Neural cell (in vitro differentiated cells): Measurements from ENCODE around the gene PDCD5. TPM values are rescaled to one million over a fixed set of nuclear protein-coding genes. Genes with fewer than 3 reads are reported as not detected.

Experiments used
- H2AFZ ChIP-seq: fragments of 200-600, 300-800 bp; sonication (generic), shearing (Covaris generic); 2 replicates; pipeline ENCODE4 v1.6.0; 2014; ENCODE audit warnings: low read depth, mild to moderate bottlenecking, antibody characterized with exemption, low read length, moderate library complexity
- H3F3A ChIP-seq: fragments of 200-600 bp; shearing (Covaris generic); 2 replicates; pipeline ENCODE4 v1.6.1; 2016; ENCODE audit warnings: mild to moderate bottlenecking, moderate library complexity, mixed read lengths, antibody characterized with exemption, low read length; ENCODE audit not compliant: insufficient read depth, poor library complexity, severe bottlenecking
- H3K27ac ChIP-seq: fragments of 200-600, 300-800 bp; sonication (generic), shearing (Covaris generic); 2 replicates; pipeline ENCODE4 v1.5.1; 2014; ENCODE audit warnings: mild to moderate bottlenecking, low read length, moderate library complexity
- H3K27me3 ChIP-seq: fragments of 300-800, 200-600 bp; sonication (generic), shearing (Covaris generic); 2 replicates; pipeline ENCODE4 v1.6.0; 2014; ENCODE audit warnings: mild to moderate bottlenecking, low read depth, low read length, moderate library complexity; ENCODE audit not compliant: insufficient read depth
- H3K36me3 ChIP-seq: fragments of 300-800, 200-600 bp; sonication (generic), shearing (Covaris generic); 2 replicates; pipeline ENCODE4 v1.5.1; 2014; ENCODE audit warnings: mild to moderate bottlenecking, antibody characterized with exemption, low read length, moderate library complexity; ENCODE audit not compliant: insufficient read depth
- H3K4me2 ChIP-seq: fragments of 300-800, 200-600 bp; sonication (generic), shearing (Covaris generic); 2 replicates; pipeline ENCODE4 v1.6.0; 2014; ENCODE audit warnings: mild to moderate bottlenecking, low read length
- H3K4me3 ChIP-seq: fragments of 300-800, 200-600 bp; sonication (generic), shearing (Covaris generic); 2 replicates; pipeline ENCODE4 v1.5.1; 2014; ENCODE audit warnings: mild to moderate bottlenecking, low read length, moderate library complexity
- H3K79me2 ChIP-seq: fragments of 200-600 bp; shearing (Covaris generic); replicated peaks from 2 replicates; pipeline ENCODE4 v1.6.0; 2014; ENCODE audit warnings: mild to moderate bottlenecking, low read length, moderate library complexity; ENCODE audit not compliant: insufficient read depth
- H3K9ac ChIP-seq: fragments of 300-800, 200-600 bp; sonication (generic), shearing (Covaris generic); 2 replicates; pipeline ENCODE4 v1.6.1; 2016; ENCODE audit warnings: mild to moderate bottlenecking, low read length, mixed read lengths
- H3K9me2 ChIP-seq: fragments of 200-600 bp; shearing (Covaris generic); 2 replicates; pipeline ENCODE4 v1.6.1; 2016; ENCODE audit warnings: mild to moderate bottlenecking, low read length, mixed read lengths; ENCODE audit not compliant: insufficient read depth
- H3K9me3 ChIP-seq: fragments of 200-600, 300-800 bp; sonication (generic), shearing (Covaris generic); 2 replicates; pipeline ENCODE4 v1.6.1; 2016; ENCODE audit warnings: mild to moderate bottlenecking, mixed run types, low read length, moderate library complexity, mixed read lengths
- H4K20me1 ChIP-seq: fragments of 200-600 bp; shearing (Covaris generic); 2 replicates; pipeline ENCODE4 v1.6.1; 2016; ENCODE audit warnings: mild to moderate bottlenecking, mixed run types; ENCODE audit not compliant: insufficient read depth
- CTCF ChIP-seq: fragments of 450-650 bp; IDR thresholded peaks from 2 replicates; pipeline ENCODE4 v1.5.1; 2014; ENCODE audit warnings: antibody characterized with exemption, mild to moderate bottlenecking, moderate library complexity; ENCODE audit not compliant: poor library complexity, severe bottlenecking
- EP300 ChIP-seq: fragments of 450-650 bp; conservative IDR thresholded peaks from 2 replicates; pipeline ENCODE4 v1.6.1; 2014; ENCODE audit warnings: antibody characterized with exemption, mild to moderate bottlenecking, moderate library complexity; ENCODE audit not compliant: poor library complexity, severe bottlenecking
- EZH2 ChIP-seq: fragments of 200-600, 300-800 bp; shearing (Covaris generic), sonication (generic); IDR thresholded peaks from 2 replicates; pipeline ENCODE4 v1.6.1; 2014; ENCODE audit warnings: antibody characterized with exemption, low read length, borderline replicate concordance, mild to moderate bottlenecking; ENCODE audit not compliant: insufficient read depth, poor library complexity, severe bottlenecking
- MXI1 ChIP-seq: fragments of 450-650 bp; conservative IDR thresholded peaks from 2 replicates; pipeline ENCODE4 v1.6.1; 2014; ENCODE audit warnings: antibody characterized with exemption, mild to moderate bottlenecking; ENCODE audit not compliant: poor library complexity, severe bottlenecking
- POLR2AphosphoS5 ChIP-seq: IDR thresholded peaks from 2 replicates; pipeline ENCODE4 v1.6.1; 2012
- RAD21 ChIP-seq: fragments of 450-650 bp; conservative IDR thresholded peaks from 2 replicates; pipeline ENCODE4 v1.6.1; 2014; ENCODE audit warnings: antibody characterized with exemption, mild to moderate bottlenecking, moderate library complexity
- REST ChIP-seq: IDR thresholded peaks from 2 replicates; pipeline ENCODE4 v1.6.1; 2012; ENCODE audit warnings: borderline replicate concordance
- SMC3 ChIP-seq: fragments of 450-650 bp; conservative IDR thresholded peaks from 2 replicates; pipeline ENCODE4 v1.6.1; 2014; ENCODE audit warnings: antibody characterized with exemption, mild to moderate bottlenecking, moderate library complexity; ENCODE audit not compliant: poor library complexity
- TAF1 ChIP-seq: IDR thresholded peaks from 2 replicates; pipeline ENCODE4 v1.6.1; 2012; ENCODE audit warnings: low read depth
- polyA plus RNA-seq: library from polyadenylated mRNA; depleted of rRNA; stranded (reverse); fragments of >200 nt; gene quantifications from 2 replicates; pipeline ENCODE4 v1.2.3, GENCODE V29; 2014

PDCD5 gene
- polyA plus RNA-seq, 1 donor from 2014 or later = 189 TPM

GRCh38 chr19:32614916-32615315 lies 33.9 kb downstream of the PDCD5 start:
- TF ChIP-seq POLR2AphosphoS5 (no peak), TAF1 (no peak), REST (no peak), RAD21 (no peak), SMC3 (no peak), EP300 (no peak), EZH2 (no peak), CTCF (no peak)

DNA sequence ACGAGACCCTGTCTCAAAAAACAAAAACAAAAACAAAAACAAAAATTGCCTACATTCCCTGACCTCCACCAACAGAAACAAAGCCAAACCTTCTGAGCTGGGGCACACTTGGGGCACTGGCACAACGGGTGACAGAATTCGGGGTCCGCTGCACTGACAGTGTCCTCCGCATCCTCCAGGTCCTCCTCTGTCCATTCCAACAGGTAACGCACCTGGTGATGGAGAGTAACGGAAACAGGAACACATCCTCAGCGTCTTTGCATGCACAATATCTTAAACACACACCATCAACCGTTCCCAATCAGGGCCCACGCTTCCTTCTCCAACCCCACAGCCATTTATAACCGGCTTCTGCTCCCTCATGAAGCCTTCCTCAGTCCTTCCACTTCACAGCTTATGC lies 34.6 kb downstream of the PDCD5 start:
- no peaks in the 10 kb centered on the region for H3K27me3 ChIP-seq
- TF ChIP-seq MXI1 (no peak), SMC3 (no peak), TAF1 (no peak), POLR2AphosphoS5 (no peak), CTCF (no peak), EP300 (no peak), REST (no peak), EZH2 (no peak), RAD21 (no peak)
- H3K79me2 ChIP-seq = no peaks in the 10 kb centered on the region
- no peak overlapping the region for H3K4me3 ChIP-seq
- H3K36me3 ChIP-seq = peaks cover 5% of the 10 kb centered on the region
- H3K4me2 ChIP-seq = no peak overlapping the region
- H3F3A ChIP-seq = no peaks in the 10 kb centered on the region
- no peak overlapping the region for H3K27ac ChIP-seq
- H2AFZ ChIP-seq = no peak overlapping the region
- no peaks in the 10 kb centered on the region for H3K9me2 ChIP-seq
- no peaks in the 10 kb centered on the region for H4K20me1 ChIP-seq
- no peaks in the 10 kb centered on the region for H3K9me3 ChIP-seq
- no peak overlapping the region for H3K9ac ChIP-seq

More at GRCh38 chr19:32614916-32615315, 33.9 kb downstream of the PDCD5 start:
- Histone ChIP-seq H3K27me3 (no peaks in the 10 kb centered on the region), H3K4me3 (no peak overlapping the region), H4K20me1 (no peaks in the 10 kb centered on the region), H3K9me2 (no peaks in the 10 kb centered on the region), H3K9ac (no peak overlapping the region), H3K79me2 (no peaks in the 10 kb centered on the region), H3K27ac (no peak overlapping the region), H3K4me2 (no peak overlapping the region), H3K9me3 (no peaks in the 10 kb centered on the region), H3F3A (no peaks in the 10 kb centered on the region), H2AFZ (no peak overlapping the region), H3K36me3 (peaks cover 5% of the 10 kb centered on the region)
